Mesenchymal stem cell (in vitro differentiated cells and primary cell): ENCODE measurements around the gene MPV17.

Experiments used
- DNase-seq: peaks from one replicate; pipeline ENCODE4 v3.0.0-alpha.2; 2013
- H2AFZ ChIP-seq: one replicate; pipeline ENCODE4 v1.6.1; 2013; ENCODE audit warnings: low read depth, mild to moderate bottlenecking, control low read depth, inconsistent platforms, low read length, moderate library complexity
- H2AK5ac ChIP-seq: 2 replicates; pipeline ENCODE4 v1.6.1; 2013; ENCODE audit warnings: low read length, moderate library complexity, mild to moderate bottlenecking, inconsistent platforms; ENCODE audit not compliant: severe bottlenecking
- H2BK120ac ChIP-seq: one replicate; pipeline ENCODE4 v1.6.1; 2013; ENCODE audit warnings: low read depth, mild to moderate bottlenecking, inconsistent platforms, low read length, moderate library complexity
- H2BK12ac ChIP-seq, 2 experiments: one replicate each; pipeline ENCODE4 v1.6.1; 2013; ENCODE audit warnings: inconsistent platforms in 2 of 2, low read length in 2 of 2, mild to moderate bottlenecking in 2 of 2, moderate library complexity in 2 of 2, control low read depth in 1 of 2
- H2BK15ac ChIP-seq: one replicate; pipeline ENCODE4 v1.6.1; 2013; ENCODE audit warnings: mild to moderate bottlenecking, low read depth, inconsistent platforms; ENCODE audit not compliant: poor library complexity, severe bottlenecking
- H2BK5ac ChIP-seq: 2 replicates; pipeline ENCODE4 v1.6.1; 2013; ENCODE audit warnings: low read depth, mild to moderate bottlenecking, low read length, control low read depth, inconsistent platforms; ENCODE audit not compliant: poor library complexity, severe bottlenecking
- H3K14ac ChIP-seq, 2 experiments: one replicate each; pipeline ENCODE4 v1.6.1; 2013; ENCODE audit warnings: inconsistent platforms in 2 of 2, low read length in 2 of 2, control low read depth in 1 of 2, mild to moderate bottlenecking in 1 of 2, moderate library complexity in 1 of 2
- H3K18ac ChIP-seq, 2 experiments: one replicate each; pipeline ENCODE4 v1.6.1; 2013; ENCODE audit warnings: inconsistent platforms in 2 of 2, low read length in 2 of 2, control low read depth in 1 of 2, low read depth in 1 of 2, mild to moderate bottlenecking in 1 of 2
- H3K23ac ChIP-seq, 2 experiments: one replicate each; pipeline ENCODE4 v1.6.1; 2013; ENCODE audit warnings: inconsistent platforms in 2 of 2, low read length in 2 of 2, mild to moderate bottlenecking in 2 of 2, moderate library complexity in 2 of 2, control low read depth in 1 of 2
- H3K27ac ChIP-seq: 2 replicates; pipeline ENCODE4 v1.5.1; 2013; ENCODE audit warnings: mild to moderate bottlenecking, moderate library complexity, low read length, control low read depth, inconsistent platforms; ENCODE audit not compliant: poor library complexity, severe bottlenecking
- H3K27me3 ChIP-seq, 2 experiments: 2 replicates each; pipeline versions ENCODE4 v1.6.1 to v1.7.0; 2013; ENCODE audit warnings: low read length in 2 of 2, mild to moderate bottlenecking in 2 of 2, moderate library complexity in 2 of 2, control low read depth in 1 of 2, inconsistent platforms in 1 of 2; ENCODE audit not compliant: control insufficient read depth in 1 of 2, insufficient read depth in 1 of 2
- H3K36me3 ChIP-seq, 2 experiments: 2 replicates each; pipeline versions ENCODE4 v1.6.1 to v1.7.0; 2013; ENCODE audit warnings: low read length in 2 of 2, control low read depth in 1 of 2, inconsistent platforms in 1 of 2, low read depth in 1 of 2, mild to moderate bottlenecking in 1 of 2; ENCODE audit not compliant: insufficient read depth in 2 of 2, control insufficient read depth in 1 of 2
- H3K4ac ChIP-seq, 2 experiments: one replicate each; pipeline ENCODE4 v1.6.1; 2013; ENCODE audit warnings: inconsistent platforms in 2 of 2, low read length in 2 of 2, mild to moderate bottlenecking in 2 of 2, moderate library complexity in 2 of 2, control low read depth in 1 of 2, low read depth in 1 of 2
- H3K4me1 ChIP-seq: 2 replicates; pipeline ENCODE4 v1.6.1; 2013; ENCODE audit warnings: low read depth, low read length, control low read depth; ENCODE audit not compliant: control insufficient read depth, insufficient read depth
- H3K4me2 ChIP-seq: 2 replicates; pipeline ENCODE4 v1.6.1; 2013; ENCODE audit warnings: low read length, mild to moderate bottlenecking, inconsistent platforms; ENCODE audit not compliant: poor library complexity, severe bottlenecking
- H3K4me3 ChIP-seq, 2 experiments: 2 replicates each; pipeline versions ENCODE4 v1.5.1 to v1.7.0; 2013; ENCODE audit warnings: low read length in 2 of 2, mild to moderate bottlenecking in 2 of 2, control low read depth in 1 of 2, low read depth in 1 of 2; ENCODE audit not compliant: insufficient read depth in 1 of 2
- H3K79me1 ChIP-seq: replicated peaks from 2 replicates; pipeline ENCODE4 v1.6.1; 2013; ENCODE audit warnings: mild to moderate bottlenecking, control low read depth, low read length, inconsistent platforms; ENCODE audit not compliant: poor library complexity, severe bottlenecking
- H3K9ac ChIP-seq: 2 replicates; pipeline ENCODE4 v1.7.0; 2013; ENCODE audit warnings: mild to moderate bottlenecking, low read length, moderate library complexity
- H3K9me3 ChIP-seq: 2 replicates; pipeline ENCODE4 v1.7.0; 2013; ENCODE audit warnings: mild to moderate bottlenecking, low read length; ENCODE audit not compliant: control insufficient read depth
- H4K8ac ChIP-seq: one replicate; pipeline ENCODE4 v1.6.1; 2013; ENCODE audit warnings: inconsistent platforms, mild to moderate bottlenecking, low read length, moderate library complexity
- H4K91ac ChIP-seq: one replicate; pipeline ENCODE4 v1.6.1; 2013; ENCODE audit warnings: mild to moderate bottlenecking, low read length, inconsistent platforms
- WGBS: methylation state at CpG from one replicate; pipeline ENCODE4 v1.1.7; 2013; ENCODE audit warnings: mixed read lengths; 5-methylcytosine and 5-hydroxymethylcytosine counted together

MPV17 gene

GRCh38 chr2:27285481-27285880 is 37.4 kb downstream of the MPV17 start:
- no peaks in the 10 kb centered on the region for H3K36me3 ChIP-seq
- no peak overlapping the region for H2AK5ac ChIP-seq
- H4K91ac ChIP-seq = no peak overlapping the region
- H3K9me3 ChIP-seq = no peaks in the 10 kb centered on the region
- no peak overlapping the region for H3K9ac ChIP-seq
- no peak overlapping the region for H4K8ac ChIP-seq
- WGBS = 100% methylated on average over 1 of the region's 6 CpGs
- H3K4me2 ChIP-seq = no peak overlapping the region
- no peak overlapping the region for H3K4ac ChIP-seq
- H2BK12ac ChIP-seq = no peak overlapping the region
- H3K14ac ChIP-seq = no peak overlapping the region
- peaks cover 41 to 74% of the 10 kb centered on the region in 2 experiments for H3K27me3 ChIP-seq
- no peak overlapping the region for H2AFZ ChIP-seq
- H2BK5ac ChIP-seq = no peak overlapping the region
- H3K79me1 ChIP-seq = no peaks in the 10 kb centered on the region
- H3K27ac ChIP-seq = no peak overlapping the region
- H2BK15ac ChIP-seq = no peak overlapping the region
- H3K4me3 ChIP-seq = no peak overlapping the region
- no peak for DNase-seq
- H2BK120ac ChIP-seq = no peak overlapping the region
- no peak overlapping the region for H3K23ac ChIP-seq
- no peak overlapping the region for H3K18ac ChIP-seq
- peaks cover 3% of the 10 kb centered on the region for H3K4me1 ChIP-seq

GRCh38 chr2:27284996-27285395 is 37.9 kb downstream of the MPV17 start:
- no peak overlapping the region for H3K4ac ChIP-seq
- H3K27me3 ChIP-seq = peaks cover 41 to 76% of the 10 kb centered on the region in 2 experiments
- DNase-seq = no peak
- H3K4me2 ChIP-seq = no peak overlapping the region
- no peak overlapping the region for H3K18ac ChIP-seq
- no peak overlapping the region for H2BK5ac ChIP-seq
- no peak overlapping the region for H4K8ac ChIP-seq
- H2BK120ac ChIP-seq = no peak overlapping the region
- H3K36me3 ChIP-seq = no peaks in the 10 kb centered on the region
- no peaks in the 10 kb centered on the region for H3K9me3 ChIP-seq
- no peak overlapping the region for H3K27ac ChIP-seq
- H3K4me3 ChIP-seq = no peak overlapping the region
- no peak overlapping the region for H3K9ac ChIP-seq
- H2BK12ac ChIP-seq = no peak overlapping the region
- no peak overlapping the region for H4K91ac ChIP-seq
- H2AK5ac ChIP-seq = no peak overlapping the region
- no peak overlapping the region for H2BK15ac ChIP-seq
- no peak overlapping the region for H3K14ac ChIP-seq
- H2AFZ ChIP-seq = no peak overlapping the region
- no peaks in the 10 kb centered on the region for H3K79me1 ChIP-seq
- no CpG with 5 or more reads among the region's 1 CpG for WGBS
- no peak overlapping the region for H3K23ac ChIP-seq
- H3K4me1 ChIP-seq = peaks cover 3% of the 10 kb centered on the region

DNA sequence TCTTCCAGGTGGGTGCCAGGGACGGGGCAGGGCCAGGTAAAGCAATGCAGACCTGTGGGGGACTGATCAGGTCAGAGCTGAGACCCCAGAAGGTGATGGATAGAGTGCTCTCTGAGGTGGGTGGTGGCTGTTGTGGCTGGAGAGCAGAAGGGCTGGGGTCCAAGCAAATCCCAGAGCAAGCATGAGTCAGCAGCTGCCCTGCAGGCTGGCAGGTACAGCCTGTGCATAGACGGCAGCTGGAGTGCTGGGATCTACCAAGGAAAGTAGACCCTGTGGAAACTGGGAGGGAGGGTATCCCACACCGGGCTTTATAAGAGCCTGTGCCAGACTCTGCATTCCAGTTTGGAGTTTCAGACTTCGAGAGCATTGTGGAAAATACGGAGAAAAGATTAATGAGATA is 40.0 kb downstream of the MPV17 start:
- Histone ChIP-seq H2BK5ac (no peak overlapping the region), H2AFZ (no peak overlapping the region), H3K27me3 (peaks cover 36 to 68% of the 10 kb centered on the region in 2 experiments), H2BK120ac (no peak overlapping the region), H3K4me3 (no peak overlapping the region), H3K9ac (no peak overlapping the region), H3K9me3 (no peaks in the 10 kb centered on the region), H4K8ac (no peak overlapping the region), H3K79me1 (no peaks in the 10 kb centered on the region), H2AK5ac (no peak overlapping the region), H3K4ac (no peak overlapping the region), H3K27ac (no peak overlapping the region), H2BK15ac (no peak overlapping the region), H4K91ac (peak overlapping the region; percentile 0), H3K4me1 (peaks cover 3% of the 10 kb centered on the region), H3K14ac (peak overlapping the region in 1 of 2 experiments; percentile 88), H3K23ac (no peak overlapping the region), H2BK12ac (peak overlapping the region; percentile 0 to 12), H3K4me2 (no peak overlapping the region), H3K36me3 (no peaks in the 10 kb centered on the region), H3K18ac (no peak overlapping the region)
- 44% methylated on average over 3 of the region's 5 CpGs for WGBS
- no peak for DNase-seq

- no peak within 1 kb of the TSS for H3K4me3 ChIP-seq
- no peak within 1 kb of the TSS for H3K27ac ChIP-seq
- peak within 1 kb of the TSS; percentile 0 to 19 for H2BK12ac ChIP-seq
- peak within 1 kb of the TSS; percentile 0 for H4K91ac ChIP-seq
- peaks cover 3% of the 10 kb centered on the region for H3K4me1 ChIP-seq
- WGBS = 72% methylated on average over 5 of the region's 5 CpGs
- no peak within 1 kb of the TSS for H2BK5ac ChIP-seq
- H3K9ac ChIP-seq = no peak within 1 kb of the TSS
- H3K4ac ChIP-seq = no peak within 1 kb of the TSS
- peak within 1 kb of the TSS in 1 of 2 experiments; percentile 56 for H3K18ac ChIP-seq
- no peak for DNase-seq
- H3K14ac ChIP-seq = peak within 1 kb of the TSS in 1 of 2 experiments; percentile 88
- no peaks in the 10 kb centered on the region for H3K79me1 ChIP-seq
- peaks cover 33 to 66% of the 10 kb centered on the region in 2 experiments for H3K27me3 ChIP-seq
- no peaks in the 10 kb centered on the region for H3K9me3 ChIP-seq
- no peak within 1 kb of the TSS for H2AK5ac ChIP-seq
- H3K23ac ChIP-seq = no peak within 1 kb of the TSS
- H2BK120ac ChIP-seq = no peak within 1 kb of the TSS
- no peak within 1 kb of the TSS for H2AFZ ChIP-seq
- no peaks in the 10 kb centered on the region for H3K36me3 ChIP-seq
- no peak within 1 kb of the TSS for H2BK15ac ChIP-seq
- no peak within 1 kb of the TSS for H3K4me2 ChIP-seq
- H4K8ac ChIP-seq = no peak within 1 kb of the TSS
Measured at GRCh38 chr2:27281855-27282559, 40.9 kb downstream of the MPV17 start, which contains the start of gene TRIM54. TRIM54 (plus strand) TSS chr2:27282429; CDS start chr2:27282732, 303 bp downstream.
